ENCODE measurements around the gene MICAL3.
"Not testable (repeated sequence)": the region's sequence is repeated elsewhere in the genome, so short reads cannot be mapped to it uniquely, and the experiment has no call there.

MICAL3 gene

DNA sequence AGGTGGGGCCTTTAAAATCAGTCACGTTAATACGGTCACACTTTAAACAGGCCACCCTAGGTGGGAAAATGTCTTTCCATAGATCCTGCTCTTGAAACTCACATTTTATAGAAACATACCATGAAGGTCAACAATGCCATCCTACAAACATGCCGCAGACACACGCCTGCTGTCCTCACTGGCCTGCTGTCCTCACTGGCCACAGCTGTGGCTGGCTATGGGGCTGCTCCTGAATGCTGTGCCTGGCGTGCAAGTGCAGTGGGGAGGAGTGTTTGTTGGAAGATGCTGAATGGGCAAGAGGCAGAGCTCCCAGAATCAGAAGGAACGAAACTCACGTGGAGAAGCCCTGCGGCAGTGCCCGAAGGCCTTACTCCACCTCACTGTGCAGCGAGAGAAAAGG lies 143.9 kb downstream of the MICAL3 start:
- no peak for DNase-seq

DNA sequence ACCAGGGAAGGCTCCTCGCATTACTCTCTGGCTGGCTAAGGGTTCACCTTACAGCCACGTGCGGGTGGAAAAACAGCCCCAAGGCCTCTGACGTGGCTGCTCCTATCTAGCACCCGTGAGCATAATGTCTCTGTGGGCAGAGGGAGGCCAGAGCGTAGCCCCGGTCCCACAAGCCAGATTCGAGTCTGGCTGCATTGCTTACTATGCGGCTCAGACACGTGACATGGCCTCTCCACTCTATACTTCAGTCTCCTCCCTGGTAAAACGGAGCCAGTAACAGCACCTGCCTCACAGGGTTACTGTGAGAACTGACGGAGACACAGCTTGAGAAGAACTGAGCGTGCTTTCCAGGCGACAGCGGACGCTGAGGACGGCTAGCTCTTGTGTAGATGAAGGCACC lies 144.3 kb downstream of the MICAL3 start:
- no peak for DNase-seq

DNA sequence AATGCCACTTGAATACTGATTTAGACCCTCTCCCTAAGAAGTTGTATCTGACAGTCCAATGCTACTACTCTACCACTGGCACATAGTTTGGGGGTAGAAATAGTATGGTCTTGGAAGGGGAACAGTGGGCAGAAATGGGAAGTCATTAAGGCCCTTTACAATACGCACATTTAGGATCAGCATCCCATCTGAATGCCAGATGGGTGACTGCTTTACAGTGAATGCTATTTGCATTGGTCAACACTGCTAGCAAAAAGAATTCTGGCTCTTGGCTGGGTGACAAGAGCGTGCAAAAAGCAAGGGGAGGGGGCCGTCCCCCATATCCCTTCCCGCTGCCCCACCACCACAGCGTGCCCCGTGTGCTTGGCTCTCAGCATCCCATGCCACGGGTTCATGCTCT lies 145.4 kb downstream of the MICAL3 start:
- DNase-seq: peak; percentile 79

DNA sequence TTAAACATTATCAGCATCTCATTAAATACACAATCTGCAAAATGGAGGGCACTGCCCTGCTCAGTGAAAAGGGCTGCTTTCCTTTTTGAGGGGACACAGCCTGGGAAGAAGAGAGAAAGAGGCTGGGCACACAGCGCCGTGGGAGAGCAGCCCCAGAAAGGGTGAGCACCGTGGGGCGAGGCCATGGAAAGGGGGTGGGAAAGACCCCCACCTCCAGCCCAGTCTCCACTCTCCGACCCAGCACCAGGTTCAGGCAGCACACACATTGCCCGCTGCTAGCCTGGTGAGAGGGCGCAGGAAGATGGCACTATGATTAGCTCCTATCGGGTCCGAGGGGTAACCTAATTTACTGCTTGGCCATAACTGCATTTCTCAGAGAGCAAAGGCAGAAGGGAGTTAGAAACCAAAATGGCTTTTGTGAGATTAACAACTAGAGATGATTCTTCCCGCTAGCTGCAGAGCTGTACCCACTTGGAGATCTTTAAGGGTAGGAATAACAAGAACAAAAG lies 146.1 kb downstream of the MICAL3 start:
- DNase-seq: no peak

DNA sequence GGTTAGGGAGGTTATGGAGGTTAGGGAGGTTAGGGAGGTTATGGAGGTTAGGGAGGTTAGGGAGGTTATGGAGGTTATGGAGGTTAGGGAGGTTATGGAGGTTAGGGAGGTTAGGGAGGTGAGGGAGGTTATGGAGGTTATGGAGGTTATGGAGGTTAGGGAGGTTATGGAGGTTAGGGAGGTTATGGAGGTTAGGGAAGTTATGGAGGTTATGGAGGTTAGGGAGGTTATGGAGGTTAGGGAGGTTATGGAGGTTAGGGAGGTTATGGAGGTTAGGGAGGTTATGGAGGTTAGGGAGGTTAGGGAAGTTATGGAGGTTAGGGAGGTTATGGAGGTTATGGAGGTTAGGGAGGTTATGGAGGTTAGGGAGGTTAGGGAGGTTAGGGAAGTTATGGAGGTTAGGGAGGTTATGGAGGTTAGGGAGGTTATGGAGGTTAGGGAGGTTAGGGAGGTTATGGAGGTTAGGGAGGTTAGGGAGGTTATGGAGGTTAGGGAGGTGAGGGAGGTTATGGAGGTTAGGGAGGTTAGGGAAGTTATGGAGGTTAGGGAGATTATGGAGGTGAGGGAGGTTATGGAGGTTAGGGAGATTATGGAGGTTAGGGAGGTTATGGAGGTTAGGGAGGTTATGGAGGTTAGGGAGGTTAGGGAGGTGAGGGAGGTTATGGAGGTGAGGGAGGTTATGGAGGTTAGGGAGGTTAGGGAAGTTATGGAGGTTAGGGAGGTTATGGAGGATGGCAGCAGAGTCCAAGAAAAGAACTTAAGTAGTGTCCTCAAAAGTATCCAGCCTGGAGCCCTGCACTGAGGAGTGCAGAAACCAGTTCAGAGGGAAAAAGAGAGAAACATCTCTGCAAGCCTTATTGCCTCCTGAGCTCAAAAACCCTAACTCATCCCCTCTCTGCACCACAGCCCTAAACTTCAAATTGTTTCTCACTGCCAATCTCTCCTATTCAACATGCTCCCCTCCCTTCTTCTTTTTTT lies 147.2 kb downstream of the MICAL3 start:
- DNase-seq: not testable (repeated sequence)

DNA sequence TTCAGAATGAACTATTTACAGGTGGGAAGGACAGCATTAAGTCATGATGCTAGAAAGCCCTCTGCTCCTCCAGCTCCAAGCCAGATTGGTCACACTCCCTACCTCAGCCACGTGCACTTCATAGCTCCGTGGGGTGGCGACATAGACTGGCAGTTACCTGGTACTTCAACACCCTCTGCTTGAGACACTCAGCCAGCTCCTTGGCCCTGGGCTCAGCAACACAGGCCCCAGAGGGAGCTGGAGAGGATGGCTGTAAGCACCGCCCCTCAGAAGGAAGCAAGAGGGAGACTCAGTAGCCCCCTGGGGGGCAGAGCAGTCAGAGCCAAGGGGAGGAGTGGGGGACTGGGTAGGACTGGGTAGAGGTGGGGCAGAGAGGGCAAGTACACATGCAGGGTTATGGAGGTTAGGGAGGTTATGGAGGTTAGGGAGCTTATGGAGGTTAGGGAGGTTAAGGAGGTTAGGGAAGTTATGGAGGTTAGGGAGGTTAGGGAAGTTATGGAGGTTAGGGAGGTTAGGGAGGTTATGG lies 148.0 kb downstream of the MICAL3 start:
- DNase-seq: no peak

DNA sequence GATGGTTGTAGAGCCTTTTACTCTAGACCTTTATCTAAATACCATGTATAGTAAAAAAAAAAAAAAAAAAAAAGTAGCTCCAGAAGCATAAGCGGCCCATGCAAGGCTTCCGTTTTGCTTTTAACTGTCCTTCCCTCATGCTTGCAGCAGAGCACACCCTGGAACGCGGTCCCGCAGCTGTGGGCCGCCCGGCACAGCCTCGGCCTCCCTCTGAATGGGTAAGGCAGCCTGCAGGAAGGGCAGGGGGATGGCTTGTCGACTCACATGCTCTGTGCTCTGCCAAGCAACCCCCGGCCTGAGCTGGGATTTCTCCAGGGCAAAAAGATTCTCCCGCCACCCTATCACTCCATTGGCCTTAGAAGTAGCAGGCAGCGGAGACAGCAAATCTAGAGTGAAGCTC lies 148.7 kb downstream of the MICAL3 start:
- DNase-seq: no peak

DNA sequence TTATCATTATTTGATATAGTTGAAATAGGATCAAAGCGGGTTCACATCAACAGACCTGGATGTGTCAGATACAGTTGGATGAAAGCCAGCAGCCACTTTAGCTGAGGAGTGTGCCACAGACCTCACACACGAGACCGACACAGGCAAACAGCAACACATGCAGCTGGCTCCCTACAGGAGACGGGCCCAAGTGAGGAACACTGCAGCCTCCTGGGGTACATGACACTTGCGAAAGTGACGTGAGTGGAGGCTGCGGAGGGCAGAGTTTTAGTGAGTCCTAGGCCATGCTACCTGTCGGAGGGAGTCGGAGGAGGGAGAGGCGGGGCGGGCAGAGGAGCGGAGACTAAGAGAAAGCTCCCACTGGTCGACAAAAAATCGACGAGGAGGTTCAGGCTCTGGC lies 149.2 kb downstream of the MICAL3 start:
- DNase-seq: no peak

DNA sequence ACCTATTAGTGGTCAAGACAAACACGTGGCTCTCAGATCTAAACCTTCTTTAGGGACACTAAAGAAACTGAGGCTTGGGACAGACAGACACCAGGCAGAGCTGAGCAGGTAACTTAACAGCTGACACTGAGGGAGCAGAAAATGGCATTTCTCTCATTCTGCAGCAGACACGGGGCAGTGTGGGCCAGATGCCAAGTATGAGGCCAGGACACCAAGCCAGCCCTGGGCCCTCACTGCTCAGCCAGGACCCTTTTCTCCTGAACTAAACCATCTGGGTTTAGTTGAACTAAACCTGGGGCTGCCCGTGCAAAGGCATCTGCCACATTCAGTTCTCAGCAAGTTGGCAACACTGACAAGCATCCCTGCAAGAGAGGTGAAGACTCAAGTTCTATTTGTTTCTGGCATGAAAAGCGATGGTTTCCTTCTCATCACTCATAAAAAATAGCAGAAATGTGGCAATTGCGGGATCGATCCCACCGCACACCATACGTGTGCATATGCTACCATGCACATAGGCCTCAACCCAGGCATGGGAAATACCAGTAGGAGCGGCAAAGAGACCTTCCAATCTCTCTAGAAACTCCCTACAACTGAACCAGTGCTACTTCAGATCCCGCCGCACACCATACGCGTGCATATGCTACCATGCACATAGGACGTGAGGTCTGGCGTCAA lies 150.0 kb downstream of the MICAL3 start:
- DNase-seq: no peak

DNA sequence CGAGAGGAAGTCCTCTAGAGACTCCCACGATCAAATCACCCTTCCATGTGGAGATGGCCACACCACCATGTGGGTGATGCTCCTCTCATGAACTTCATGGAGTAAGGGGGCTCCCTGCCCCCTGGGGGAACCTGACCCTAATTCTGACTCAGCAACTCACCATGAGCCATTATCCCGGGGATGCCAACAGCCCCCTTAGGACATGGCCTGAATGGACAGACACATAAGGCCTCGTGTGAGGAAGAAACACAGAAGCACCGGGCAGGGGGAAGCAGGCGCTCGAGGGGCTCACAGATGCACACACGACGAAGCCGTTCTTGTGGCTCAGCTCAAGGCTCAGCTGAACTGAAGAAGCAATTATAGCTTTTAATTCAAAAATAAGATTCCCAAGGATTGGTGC lies 150.6 kb downstream of the MICAL3 start:
- DNase-seq: no peak

DNA sequence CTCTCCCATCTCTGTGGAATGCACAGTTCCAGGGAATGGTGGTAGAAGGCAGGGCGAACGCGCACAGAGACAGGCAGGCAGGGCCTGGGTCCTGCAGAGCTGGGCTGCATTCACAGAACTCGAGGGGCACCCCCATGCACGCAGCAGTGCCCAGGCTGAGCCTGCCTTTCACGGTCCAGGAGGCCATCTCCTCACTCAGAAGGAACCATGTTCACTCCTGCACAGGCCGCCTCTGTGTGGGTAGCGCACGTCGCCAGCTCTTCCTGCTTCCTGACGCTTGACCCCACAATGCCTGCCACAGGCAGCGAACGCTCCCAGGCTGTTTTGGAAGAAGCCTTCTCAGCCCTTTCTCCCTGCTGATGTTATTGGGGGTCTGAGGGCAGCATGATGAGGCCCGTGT lies 151.2 kb downstream of the MICAL3 start:
- no peak for DNase-seq

DNA sequence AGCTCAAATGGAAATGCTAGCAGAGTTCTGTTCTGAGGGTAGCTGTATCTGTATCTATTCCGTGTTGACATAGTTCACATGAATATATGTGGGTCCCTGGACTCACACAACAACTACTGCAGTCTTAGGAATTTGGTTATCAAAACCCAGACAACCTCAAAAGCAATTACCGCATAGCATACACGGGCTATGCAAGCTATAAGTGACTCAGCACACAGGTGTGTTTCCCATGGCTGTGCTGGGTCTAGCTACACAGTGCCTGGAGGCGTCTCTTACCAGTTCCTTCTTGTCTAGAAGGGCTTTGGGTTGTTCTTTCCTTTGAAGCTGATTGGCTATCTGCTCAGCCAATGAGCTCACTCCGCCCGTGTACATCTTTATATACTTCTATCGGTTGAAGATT lies 151.9 kb downstream of the MICAL3 start:
- no peak for DNase-seq

DNA sequence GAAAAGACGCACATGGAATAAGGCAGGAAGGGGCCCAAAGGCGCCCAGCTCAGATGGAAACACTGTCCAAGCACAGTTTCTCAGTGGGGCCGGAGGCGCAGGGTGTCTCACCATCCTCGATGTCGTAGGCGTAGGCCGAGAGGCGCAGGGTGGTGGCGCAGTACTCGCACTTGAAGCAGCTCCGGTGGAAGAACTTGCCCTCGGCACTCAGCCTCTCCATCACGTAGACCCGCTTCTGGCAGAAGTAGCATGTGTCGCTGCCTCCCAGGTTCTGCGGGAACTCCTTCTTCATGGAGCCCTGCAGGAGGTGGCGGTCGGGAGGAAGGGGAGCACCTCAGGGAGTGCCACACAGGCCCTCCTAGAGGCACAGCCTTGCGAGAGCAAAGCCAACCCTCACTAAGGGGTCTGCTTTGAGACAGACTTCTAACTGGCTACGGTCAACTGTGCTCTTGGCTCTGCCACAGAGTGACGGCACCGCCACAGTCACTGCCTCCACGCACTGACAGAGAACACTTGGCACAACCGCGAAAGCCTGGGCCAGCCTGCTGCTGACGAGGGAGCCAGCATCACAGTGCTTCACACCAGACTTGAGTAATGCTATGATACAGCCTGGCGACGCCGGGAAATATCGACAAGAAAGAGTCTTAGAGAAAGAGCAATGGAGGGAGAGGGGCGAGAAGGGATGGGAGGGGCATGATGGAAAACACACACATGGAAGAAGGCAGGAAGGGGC lies 152.5 kb downstream of the MICAL3 start:
- DNase-seq: no peak

DNA sequence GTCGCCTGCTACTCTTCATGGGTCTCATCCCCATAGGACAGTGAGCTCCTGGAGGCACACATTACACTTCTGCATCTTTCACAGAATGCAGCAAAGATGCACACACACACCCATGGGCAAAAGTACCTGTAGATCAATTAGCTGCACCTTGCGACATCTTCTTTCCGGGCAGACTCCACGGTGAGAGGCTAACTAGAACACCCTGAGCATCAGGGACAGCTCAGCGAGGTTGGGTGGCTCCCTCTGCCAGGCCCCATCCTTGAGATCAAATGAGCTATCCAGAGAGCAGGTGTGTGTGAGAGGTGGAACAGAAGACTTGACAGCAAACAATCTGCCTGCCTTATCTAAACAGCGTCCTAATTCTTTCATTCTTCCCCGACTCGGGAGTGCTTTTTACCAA lies 154.0 kb downstream of the MICAL3 start:
- DNase-seq: no peak

DNA sequence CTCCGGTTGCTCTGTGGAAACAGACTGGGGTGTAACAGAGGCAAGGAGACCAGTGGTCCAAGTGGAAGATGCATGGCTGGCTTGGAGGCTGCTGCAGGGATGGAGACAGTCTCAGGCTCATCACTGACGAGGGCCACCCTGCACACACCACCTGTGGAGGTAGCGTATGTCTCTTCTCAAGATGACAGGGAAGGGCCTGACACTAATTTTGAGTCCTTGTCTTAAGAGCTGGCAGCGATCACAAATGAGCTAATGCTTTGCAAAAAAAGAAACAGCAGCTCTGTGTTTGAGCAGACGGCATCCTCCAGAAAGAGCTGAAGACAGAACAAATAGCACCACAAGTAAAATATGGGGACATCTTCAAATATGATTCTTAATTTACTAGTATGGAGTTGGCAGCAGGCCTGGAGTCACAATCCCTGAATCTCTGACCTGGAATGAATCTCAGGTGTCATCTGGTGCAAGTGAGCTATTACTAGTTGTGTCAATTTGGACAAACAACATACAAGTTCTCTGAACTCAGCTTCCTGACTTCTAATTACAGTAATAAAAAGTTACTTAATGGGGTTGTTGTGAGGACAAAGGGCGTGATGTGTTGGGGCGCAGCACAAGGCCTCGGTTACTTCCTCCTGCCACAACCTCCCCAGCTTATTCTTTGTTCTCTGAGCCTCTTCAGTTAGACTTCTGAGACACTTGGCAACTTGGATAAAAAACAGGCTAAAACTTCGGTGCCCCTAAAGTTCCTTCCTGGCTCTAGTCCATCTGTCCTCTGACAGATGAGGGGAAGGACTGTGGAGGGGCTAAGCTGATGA lies 154.9 kb downstream of the MICAL3 start:
- DNase-seq: no peak

DNA sequence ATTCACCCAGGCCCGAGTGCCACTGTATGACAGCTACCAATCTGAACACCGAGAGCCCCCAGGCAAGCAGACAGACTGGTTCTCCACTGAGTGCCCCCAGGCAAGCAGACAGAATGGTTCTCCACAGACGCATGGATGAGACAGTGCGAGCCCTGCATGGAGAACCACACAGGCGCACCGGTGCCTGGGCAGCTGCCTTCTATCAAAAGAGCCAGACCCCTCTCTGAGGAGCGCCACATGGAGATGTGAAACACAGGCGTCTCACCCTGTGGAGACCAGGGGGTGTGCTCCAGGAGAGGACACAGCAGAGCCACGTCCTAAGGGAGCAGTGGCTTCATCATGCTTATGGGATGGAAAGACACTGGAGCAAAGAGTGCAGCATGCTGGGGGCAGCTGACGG lies 155.6 kb downstream of the MICAL3 start:
- no peak for DNase-seq

DNA sequence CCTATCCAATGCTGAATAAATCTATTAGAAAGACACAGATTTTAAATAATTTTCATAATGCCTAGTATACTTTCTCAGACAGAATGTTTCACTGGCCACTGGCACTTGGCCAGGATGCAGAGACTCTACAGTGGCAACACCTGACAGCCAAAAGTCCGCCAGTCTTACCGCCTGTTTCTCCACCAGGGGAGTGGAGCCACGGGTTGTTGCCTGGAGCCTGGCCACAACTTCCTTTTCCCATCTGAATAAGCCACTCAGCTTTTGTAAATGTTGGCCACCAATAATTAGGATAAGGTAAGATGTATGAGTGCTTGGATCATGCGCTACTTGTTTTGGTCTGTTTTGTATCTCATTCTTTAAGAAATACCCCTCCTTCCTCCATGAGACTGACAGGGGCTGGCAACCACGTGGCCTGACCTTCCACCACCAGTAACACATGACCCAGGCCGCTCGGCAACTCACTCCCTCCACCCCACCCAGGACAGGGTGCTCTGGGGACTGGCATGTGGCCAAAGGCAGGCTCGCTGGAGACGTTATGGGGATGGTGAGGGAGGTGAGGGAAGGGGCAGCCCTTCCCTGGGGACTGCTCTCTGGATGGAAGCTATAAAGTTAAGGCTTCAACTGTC lies 157.1 kb downstream of the MICAL3 start:
- DNase-seq: no peak

DNA sequence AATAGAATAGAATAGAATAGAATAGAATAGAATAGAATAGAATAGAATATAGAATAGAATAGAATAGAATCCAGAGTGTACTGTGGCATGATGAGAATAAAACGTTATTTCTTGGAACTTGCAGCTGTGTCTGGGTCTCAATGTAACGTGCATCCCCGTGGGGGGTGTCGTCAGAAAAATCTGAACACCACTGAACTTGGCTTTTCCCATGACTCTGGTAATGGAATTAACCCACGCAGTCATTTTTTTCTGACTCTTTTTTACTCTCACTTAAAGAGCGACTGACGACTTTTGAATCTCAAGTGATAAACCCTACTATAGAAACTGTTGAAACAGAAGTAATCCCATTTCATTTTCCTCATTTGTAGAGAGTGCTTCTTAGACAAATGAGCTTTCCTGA lies 157.7 kb downstream of the MICAL3 start:
- no peak for DNase-seq

DNA sequence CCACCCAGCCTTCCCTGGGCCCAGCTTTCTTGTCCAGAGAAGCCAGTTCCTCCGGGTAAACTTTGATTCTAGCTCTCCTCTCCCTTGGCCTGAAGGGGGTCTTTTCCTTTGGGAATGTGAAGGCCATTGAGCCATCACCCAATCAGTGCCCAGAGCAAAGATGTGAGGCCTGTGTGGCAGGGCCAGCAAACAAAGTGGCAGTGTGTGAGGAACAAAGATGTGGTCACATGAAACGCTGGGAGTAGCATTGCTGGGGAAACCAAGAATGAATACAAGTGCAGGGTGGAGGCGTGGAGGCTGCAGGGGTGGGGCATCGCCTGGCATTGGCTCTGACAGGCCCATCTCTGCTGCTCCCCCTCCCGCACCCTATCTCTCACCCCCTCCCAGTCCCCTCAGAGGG lies 158.2 kb downstream of the MICAL3 start:
- no peak for DNase-seq

DNA sequence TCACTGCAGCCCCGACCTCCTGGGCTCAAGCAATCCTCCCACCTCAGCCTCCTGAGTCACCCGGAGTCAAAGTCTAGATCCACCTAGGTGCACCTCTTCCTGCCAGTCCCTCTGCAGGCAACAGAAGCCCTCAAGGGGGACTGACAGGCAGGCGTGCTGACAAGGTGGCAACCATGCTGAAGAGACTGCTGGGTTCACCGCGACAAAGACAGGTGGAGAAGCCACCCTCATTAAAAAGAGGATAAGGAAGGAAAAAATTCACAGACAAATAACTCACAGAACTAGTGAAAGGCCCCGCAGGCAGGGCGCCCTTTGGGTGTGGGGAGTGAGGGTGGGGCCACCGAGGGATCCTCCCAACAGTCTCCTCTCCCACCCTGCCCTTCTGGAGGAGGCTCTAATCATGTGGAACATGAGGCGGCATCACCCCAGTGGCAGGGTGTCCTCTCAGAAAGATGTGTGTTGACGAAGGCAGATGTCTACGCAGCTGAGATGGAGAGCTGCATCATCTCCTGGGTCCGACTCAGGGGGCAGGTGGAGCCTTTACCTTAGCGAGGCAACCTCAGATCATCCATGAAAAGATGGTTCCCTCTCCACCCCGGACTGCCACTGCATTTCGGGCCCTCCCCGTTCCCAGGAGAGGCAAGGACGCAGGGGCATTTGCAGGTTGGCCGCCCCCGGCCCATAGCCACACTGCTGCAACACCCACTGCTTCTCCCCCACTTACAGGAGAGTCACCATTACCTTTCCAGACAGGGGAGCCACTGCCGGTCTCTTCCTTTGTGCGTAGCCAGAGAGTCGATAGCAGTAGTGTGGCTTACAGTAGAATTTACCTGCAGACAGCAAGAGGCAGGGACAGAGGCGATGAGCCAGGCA lies 158.9 kb downstream of the MICAL3 start:
- DNase-seq: no peak

Data from fibroblast of upper back skin (primary cell).